Inflammatory macrophage treated with lipopolysaccharide for 4 hours (primary cell): ENCODE data around the gene ZNF12.
"Not testable (repeated sequence)": the region's sequence is repeated elsewhere in the genome, so short reads cannot be mapped to it uniquely, and the experiment has no call there.

Experiments used
- DNase-seq: peaks from one replicate; pipeline ENCODE4 v3.0.0-alpha.2; 2020

The ZNF12 gene

DNA sequence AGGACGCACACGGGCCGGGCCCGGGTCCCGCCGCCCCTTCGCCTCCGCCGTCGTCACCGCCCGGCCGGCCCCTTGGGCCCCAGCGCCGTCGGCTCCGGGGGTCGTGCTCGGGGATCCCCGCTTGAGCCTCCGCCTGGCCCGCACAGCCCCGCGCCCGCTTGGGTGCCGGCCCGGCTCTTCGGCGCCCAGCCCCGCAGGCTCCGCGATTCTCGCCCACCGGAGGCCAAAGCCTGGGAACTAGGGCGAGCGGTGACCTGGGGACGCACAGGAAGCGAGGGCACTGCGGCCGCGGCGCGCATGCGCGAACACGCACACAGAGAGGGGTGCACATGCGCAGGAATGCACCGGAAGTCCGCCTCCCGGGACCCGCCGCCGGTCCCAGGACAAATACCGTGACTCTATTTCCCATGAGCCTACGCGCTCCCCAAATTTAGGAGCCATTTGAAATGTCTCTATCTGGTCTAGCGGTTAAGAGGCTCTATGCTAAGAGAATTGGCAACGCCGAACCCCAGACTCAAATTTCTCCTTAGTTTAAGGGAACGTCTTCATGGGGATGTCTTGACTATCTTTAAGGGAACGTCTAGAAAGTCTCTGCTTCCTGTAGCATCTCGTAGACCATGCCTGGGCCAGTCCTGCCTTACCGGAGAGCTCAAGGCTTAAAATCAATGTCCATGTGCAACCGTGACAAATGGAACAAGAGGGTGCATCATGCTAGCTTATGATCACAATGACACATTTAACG is at the start of gene ZNF12:
TSS of gene ZNF12 (minus strand) at position 282 of the 742 bp plus-strand sequence. CDS start 1,774 bp downstream, outside the sequence.
- peak; percentile 98 for DNase-seq

DNA sequence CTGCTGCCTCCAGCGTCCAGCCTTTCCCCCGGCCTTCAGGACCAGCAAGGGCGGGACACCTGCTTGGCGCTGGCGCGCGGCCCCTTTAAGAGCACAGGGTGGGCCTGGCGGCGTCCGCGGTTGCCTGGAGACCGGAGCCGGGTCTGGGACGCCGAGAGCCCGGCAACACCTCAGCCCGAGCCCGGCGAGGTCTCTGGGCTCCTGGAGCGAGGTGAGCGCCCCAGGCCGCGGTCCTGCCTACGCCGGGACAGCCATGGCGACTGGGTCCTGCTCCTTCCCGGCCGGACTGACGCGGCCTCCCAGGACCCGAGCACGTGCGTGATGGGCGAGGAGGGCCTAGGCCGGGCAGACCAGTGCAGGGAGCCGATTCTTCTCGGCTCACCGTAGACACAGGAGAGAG is 47.2 kb upstream of the ZNF12 start, which contains the start of gene RSPH10B2:
TSS of gene RSPH10B2 (plus strand) at position 140 of the 400 bp plus-strand sequence. CDS start 3,575 bp downstream, outside the sequence.
- DNase-seq: not testable (repeated sequence)

- not testable (repeated sequence) for DNase-seq
These were observed 43.4 kb upstream of the ZNF12 start for GRCh38 chr7:6750173-6750572.

GRCh38 chr7:6749335-6749734 is 42.6 kb upstream of the ZNF12 start:
- DNase-seq: not testable (repeated sequence)

- not testable (repeated sequence) for DNase-seq
These were observed 37.8 kb upstream of the ZNF12 start for GRCh38 chr7:6744410-6745100.

DNA sequence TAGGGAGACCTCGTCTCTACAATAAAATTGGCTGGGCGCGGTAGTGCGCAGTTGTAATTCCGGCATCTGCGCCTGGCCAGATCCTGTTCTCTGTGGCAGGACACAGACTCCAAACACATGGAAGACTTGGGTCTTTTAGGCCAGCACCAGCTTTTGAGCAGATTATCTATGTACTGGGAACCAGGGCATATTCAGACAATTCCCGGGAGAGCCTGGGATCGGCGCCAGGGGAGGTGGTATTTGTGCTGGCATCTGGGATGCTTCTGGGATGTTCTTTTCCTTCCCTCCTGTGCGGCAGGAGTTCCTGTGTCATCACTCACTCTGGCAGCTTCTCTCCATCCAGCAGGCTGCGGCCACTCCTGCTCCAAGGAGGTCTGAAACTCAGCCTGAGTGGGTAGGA is 31.7 kb upstream of the ZNF12 start:
- not testable (repeated sequence) for DNase-seq

GRCh38 chr7:6730343-6730633 is 23.5 kb upstream of the ZNF12 start:
- peak; percentile 13 for DNase-seq

DNA sequence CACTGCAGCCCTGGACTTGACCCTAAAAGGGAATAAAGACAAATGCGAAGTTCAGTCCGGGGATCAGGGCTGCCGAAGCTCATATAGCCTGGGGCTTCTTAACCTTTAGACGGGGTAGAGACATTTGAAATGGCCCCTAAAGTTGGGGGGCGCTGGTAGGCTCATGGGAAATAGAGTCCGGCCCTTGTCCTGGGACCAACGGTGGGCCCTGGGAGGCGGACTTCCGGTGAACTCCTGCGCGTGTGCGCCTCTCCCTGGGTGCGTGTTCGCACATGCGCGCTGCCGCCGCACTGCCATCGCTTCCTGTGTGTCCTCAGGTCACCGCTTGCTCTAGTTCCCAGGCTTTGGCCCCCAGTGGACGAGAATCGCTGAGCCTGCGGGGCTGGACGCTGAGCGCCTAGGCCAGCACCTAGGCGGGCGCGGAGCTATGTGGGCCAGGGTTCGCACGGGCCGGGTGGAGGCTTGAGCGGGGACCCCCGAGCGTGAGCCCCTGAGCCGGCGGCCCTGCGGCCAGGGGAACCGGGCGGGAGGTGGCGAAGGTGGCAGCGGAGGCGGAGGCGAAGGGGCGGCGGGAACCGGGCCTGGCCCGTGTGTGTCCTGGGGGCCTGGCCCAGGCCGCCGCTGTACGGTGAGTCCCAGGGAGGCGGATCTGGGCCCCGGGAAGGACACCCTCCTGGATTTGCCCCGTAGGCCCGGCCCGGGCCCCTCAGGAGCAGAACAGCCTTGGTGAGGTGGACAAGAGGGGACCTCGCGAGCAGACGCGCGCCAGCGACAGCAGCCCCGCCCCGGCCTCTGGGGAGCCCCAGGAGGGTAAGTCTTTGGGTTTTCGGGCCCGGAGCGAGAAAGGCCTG is 23.0 kb upstream of the ZNF12 start:
- DNase-seq: peak; percentile 96

DNA sequence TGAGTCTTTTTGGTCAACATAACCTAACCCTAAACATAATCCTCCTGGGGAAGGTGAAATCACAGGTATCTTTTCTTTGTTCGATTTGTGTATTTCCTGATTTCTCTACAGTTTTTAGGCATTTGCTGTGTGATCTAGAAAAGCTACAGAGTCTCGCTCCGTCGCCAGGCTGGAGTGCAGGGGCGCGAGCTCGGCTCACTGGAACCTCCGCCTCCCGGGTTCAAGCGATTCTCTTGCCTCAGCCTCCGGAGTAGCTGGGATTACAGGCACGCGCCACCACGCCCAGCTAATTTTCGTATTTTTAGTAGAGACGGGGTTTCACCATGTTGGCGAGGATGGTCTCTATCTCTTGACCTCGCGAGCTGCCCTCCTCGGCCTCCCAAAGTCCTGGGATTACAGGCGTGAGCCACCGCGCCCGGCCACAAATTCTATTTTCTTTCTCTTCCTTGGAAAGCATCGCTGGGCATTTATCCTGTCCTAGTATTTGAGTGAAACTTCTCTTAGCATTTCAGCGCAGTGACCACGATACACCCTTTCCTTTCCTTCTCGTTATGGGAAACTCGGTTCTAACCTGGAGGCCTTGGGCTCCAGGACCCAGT is 22.2 kb upstream of the ZNF12 start:
- not testable (repeated sequence) for DNase-seq

- DNase-seq: no peak
These were observed 20.9 kb upstream of the ZNF12 start for GRCh38 chr7:6727663-6728062.

DNA sequence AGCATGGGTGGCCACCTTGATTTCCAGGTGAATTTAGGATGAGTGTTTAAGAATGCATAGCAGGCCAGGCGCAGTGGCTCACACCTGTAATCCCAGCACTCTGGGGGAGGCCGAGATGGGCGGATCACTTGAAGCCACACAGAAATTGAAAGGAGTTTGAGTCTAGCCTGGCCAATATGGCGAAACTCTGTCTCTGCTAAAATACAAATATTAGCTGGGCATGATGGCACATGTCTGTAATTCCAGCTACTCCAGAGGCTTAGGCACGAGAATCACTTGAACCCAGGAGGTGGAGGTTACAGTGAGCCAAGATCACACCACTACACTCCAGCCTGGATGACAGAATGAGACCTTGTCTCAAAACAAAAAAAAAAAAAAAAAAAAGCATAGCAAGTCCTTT is 19.6 kb upstream of the ZNF12 start:
- DNase-seq: not testable (repeated sequence)

- peak; percentile 65 for DNase-seq
These were observed 18.3 kb upstream of the ZNF12 start for GRCh38 chr7:6725003-6725402.

GRCh38 chr7:6724351-6724750 is 17.6 kb upstream of the ZNF12 start:
- DNase-seq: not testable (repeated sequence)

- DNase-seq: no peak
These were observed 11.4 kb upstream of the ZNF12 start for GRCh38 chr7:6718124-6718523.

- not testable (repeated sequence) for DNase-seq
These were observed 9.2 kb upstream of the ZNF12 start for GRCh38 chr7:6715898-6716297.

DNA sequence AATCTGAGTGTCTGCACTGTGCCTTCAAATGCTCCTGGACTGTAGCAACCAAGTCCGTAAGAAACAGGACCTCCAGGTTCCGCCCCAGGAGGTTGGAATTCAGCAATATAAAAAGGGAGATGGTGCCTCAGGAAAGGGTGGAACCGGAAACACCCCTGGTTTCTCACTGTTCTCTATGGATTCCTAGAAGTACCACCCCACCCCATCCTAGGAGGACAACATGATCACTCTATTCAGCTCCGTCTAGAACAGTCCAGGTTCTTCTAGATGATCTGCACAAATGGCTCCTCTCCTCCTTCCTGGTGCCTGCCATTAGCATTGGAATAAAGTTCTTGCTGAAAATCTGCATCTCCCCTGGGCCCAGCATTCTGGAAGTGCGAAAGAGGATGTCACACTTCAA is 7.6 kb upstream of the ZNF12 start:
- DNase-seq: no peak

DNA sequence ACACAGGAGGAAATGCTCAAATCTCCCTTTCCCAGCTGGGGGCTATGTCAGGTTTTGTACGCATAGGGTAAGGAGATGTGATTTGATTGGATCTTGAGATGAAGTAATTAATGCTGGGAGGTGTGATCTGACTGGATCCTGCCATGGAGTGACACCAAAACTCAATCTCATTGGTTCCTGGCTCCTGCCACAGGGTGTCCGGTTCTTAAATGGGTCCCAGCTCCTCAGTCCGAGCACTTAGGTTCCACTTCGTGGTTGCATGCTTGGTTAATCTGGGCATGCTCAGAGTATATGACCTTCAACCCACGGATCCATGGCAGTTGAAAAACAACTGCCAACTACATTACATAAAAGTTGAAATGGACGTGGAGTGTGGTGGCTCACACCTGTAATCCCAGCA is 3.1 kb upstream of the ZNF12 start:
- DNase-seq: no peak

- no peak for DNase-seq
These were observed 1.6 kb upstream of the ZNF12 start for GRCh38 chr7:6708304-6708703.

GRCh38 chr7:6705959-6706665 is 635 bp downstream of the ZNF12 start:
- peak; percentile 30 for DNase-seq

GRCh38 chr7:6701860-6702259 is 4.9 kb downstream of the ZNF12 start:
- no peak for DNase-seq

DNA sequence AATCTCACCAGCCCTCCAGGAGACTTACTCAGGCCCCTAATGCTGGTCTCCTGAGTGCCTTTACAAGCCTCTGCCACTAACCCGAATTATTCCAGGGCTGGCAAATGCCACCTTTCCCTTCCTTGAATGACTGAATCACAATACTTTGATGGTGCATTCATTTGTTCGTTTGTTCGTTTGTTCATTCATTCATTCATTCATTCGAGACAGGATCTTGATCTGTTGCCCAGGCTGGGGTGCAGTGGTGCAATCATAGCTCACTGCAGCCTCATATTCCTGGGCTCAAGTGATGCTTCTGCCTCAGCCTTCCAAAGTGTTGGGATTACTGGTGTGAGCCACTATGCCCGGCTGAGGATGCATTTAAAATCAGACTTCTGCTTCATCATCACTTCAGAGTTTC is 6.0 kb downstream of the ZNF12 start:
- DNase-seq: no peak

DNA sequence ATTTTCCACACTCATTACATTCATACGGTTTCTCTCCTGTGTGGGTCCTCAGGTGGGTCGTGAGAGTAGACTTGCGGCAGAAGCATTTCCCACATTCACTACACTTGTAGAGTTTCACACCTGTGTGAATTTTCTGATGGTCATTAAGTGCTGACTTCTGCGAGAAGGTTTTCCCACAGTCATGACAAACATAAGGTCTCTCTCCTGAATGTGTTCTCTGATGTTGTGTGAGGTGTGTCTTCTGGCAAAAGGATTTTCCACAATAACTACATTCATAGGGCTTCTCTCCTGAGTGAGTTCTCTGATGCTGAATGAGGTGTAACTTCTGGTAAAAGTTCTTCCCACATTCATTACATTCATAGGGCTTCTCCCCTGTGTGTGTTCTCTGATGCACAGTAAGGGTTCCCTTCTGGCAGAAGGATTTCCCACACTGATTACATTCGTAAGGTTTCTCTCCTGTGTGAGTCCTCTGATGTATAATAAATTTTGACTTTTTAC is 15.1 kb downstream of the ZNF12 start:
- DNase-seq: no peak
